Endothelial cell (in vitro differentiated cells): ENCODE results near the gene PCGF3. TPM values are rescaled to one million over a fixed set of nuclear protein-coding genes. Genes with fewer than 3 reads are reported as not detected.
"Not testable (repeated sequence)": the region's sequence is repeated elsewhere in the genome, so short reads cannot be mapped to it uniquely, and the experiment has no call there.

Experiments used
- DNase-seq: peaks from one replicate; pipeline ENCODE4 v3.0.0; 2021; ENCODE audit warnings: low spot score
- H3K27ac Mint-ChIP-seq: one replicate; pipeline ENCODE4 v1.8.0; 2021; ENCODE audit warnings: mixed read lengths, inconsistent platforms; ENCODE audit not compliant: unreplicated experiment
- H3K27me3 Mint-ChIP-seq: one replicate; pipeline ENCODE4 v1.8.0; 2021; ENCODE audit warnings: mild to moderate bottlenecking, moderate library complexity, mixed read lengths, inconsistent platforms; ENCODE audit not compliant: unreplicated experiment
- H3K36me3 Mint-ChIP-seq: one replicate; pipeline ENCODE4 v1.8.0; 2021; ENCODE audit warnings: mild to moderate bottlenecking, low read depth, mixed read lengths, inconsistent platforms; ENCODE audit not compliant: unreplicated experiment
- H3K4me1 Mint-ChIP-seq: one replicate; pipeline ENCODE4 v1.8.0; 2021; ENCODE audit warnings: mild to moderate bottlenecking, mixed read lengths, inconsistent platforms; ENCODE audit not compliant: unreplicated experiment
- H3K4me3 Mint-ChIP-seq: one replicate; pipeline ENCODE4 v1.8.0; 2021; ENCODE audit warnings: mild to moderate bottlenecking, mixed read lengths, inconsistent platforms; ENCODE audit not compliant: unreplicated experiment
- H3K9me3 Mint-ChIP-seq: one replicate; pipeline ENCODE4 v1.8.0; 2021; ENCODE audit warnings: mixed read lengths, inconsistent platforms; ENCODE audit not compliant: unreplicated experiment
- total RNA-seq: library from RNA; stranded (reverse); fragmentation: NEBNext Ultra II Directional; extraction: Animal tissue kit (Norgen Biotek cat#: 25700); gene quantifications from one replicate; pipeline ENCODE4 v1.2.1, GENCODE V29; 2021; ENCODE audit not compliant: unreplicated experiment
- TF ChIP-seq, protein P1 (sequence below): fragments of 200-600 bp; sonication (generic); IDR thresholded peaks from one replicate; pipeline ENCODE4 v1.5.0; 2021; ENCODE audit warnings: antibody characterized with exemption; ENCODE audit not compliant: unreplicated experiment

PCGF3 gene
- total RNA-seq, 1 donor from 2014 or later = 84.5 TPM

GRCh38 chr4:735583-735982 is 30.0 kb downstream of the PCGF3 start:
- Mint-ChIP-seq H3K27me3 (peaks cover 4% of the 10 kb centered on the region), H3K4me1 (no peaks in the 10 kb centered on the region), H3K4me3 (no peak overlapping the region), H3K9me3 (no peaks in the 10 kb centered on the region), H3K27ac (no peak overlapping the region), H3K36me3 (peaks cover 32% of the 10 kb centered on the region)
- DNase-seq = no peak
- TF ChIP-seq, protein P1, sequence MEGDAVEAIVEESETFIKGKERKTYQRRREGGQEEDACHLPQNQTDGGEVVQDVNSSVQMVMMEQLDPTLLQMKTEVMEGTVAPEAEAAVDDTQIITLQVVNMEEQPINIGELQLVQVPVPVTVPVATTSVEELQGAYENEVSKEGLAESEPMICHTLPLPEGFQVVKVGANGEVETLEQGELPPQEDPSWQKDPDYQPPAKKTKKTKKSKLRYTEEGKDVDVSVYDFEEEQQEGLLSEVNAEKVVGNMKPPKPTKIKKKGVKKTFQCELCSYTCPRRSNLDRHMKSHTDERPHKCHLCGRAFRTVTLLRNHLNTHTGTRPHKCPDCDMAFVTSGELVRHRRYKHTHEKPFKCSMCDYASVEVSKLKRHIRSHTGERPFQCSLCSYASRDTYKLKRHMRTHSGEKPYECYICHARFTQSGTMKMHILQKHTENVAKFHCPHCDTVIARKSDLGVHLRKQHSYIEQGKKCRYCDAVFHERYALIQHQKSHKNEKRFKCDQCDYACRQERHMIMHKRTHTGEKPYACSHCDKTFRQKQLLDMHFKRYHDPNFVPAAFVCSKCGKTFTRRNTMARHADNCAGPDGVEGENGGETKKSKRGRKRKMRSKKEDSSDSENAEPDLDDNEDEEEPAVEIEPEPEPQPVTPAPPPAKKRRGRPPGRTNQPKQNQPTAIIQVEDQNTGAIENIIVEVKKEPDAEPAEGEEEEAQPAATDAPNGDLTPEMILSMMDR = no peak

DNA sequence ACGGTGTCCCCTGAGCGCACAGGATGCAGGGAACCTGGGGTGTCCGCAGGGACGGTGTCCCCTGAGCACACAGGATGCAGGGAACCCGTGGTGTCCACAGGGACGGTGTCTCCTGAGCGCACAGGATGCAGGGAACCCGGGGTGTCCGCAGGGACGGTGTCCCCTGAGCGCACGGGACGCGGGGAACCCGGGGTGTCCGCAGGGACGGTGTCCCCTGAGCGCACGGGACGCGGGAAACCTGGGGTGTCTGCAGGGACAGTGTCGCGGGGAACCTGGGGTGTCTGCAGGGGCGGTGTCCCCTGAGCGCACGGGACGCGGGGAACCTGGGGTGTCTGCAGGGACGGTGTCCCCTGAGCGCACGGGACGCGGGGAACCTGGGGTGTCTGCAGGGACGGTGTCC is 30.9 kb downstream of the PCGF3 start:
- not testable (repeated sequence) for H3K9me3 Mint-ChIP-seq, H3K4me1 Mint-ChIP-seq, H3K27me3 Mint-ChIP-seq, H3K27ac Mint-ChIP-seq, DNase-seq, H3K4me3 Mint-ChIP-seq
- peaks cover 29% of the 10 kb centered on the region for H3K36me3 Mint-ChIP-seq

GRCh38 chr4:738781-739280 is 33.2 kb downstream of the PCGF3 start:
- no peak overlapping the region for H3K4me3 Mint-ChIP-seq
- TF ChIP-seq, protein P1 = no peak
- H3K36me3 Mint-ChIP-seq = peaks cover 28% of the 10 kb centered on the region

DNA sequence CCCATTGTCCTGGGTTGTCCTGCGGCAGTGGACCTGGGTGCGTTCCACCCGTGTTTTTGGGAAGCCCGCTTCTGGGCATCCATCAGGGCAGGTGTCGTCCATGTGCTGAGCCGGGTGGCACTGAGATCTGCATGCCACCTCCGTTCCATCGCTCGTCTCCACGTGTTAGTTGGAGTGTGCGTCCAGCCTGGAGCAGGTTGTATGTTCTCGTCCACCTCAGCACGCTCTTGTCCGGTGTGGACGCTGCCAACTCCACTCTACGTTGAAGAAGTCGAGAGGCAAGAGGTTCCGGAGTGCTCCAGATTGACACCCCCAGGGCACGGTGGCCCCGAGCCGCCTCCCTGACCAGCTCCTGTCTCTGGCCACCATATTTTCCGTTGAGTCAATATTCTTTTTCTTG is 33.9 kb downstream of the PCGF3 start:
- DNase-seq = no peak

More at GRCh38 chr4:738781-739280, 33.2 kb downstream of the PCGF3 start:
- peaks cover 5% of the 10 kb centered on the region for H3K27me3 Mint-ChIP-seq
- no peak for DNase-seq
- no peaks in the 10 kb centered on the region for H3K9me3 Mint-ChIP-seq
- no peak overlapping the region for H3K27ac Mint-ChIP-seq
- peaks cover 2% of the 10 kb centered on the region for H3K4me1 Mint-ChIP-seq

DNA sequence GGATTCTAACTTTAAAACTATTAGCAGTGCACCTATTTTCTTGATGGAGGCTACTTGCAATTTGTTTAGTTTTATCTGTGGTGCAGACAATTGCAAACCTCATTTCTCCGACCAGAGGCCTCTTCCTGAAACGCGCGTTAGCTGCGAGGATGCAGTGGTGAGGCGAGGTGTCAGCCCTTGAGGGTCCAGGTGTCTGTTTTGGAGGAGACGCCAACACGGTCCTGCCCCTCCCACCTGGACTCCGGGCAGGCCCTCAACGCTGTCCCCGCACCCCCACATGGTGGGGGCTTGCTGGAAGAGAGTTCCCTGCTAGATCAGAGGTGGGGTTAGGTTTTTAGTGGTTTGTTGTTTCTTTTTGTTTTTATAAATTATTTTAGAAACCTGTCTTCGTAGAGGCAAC is 34.4 kb downstream of the PCGF3 start:
- peak overlapping the region; percentile 21 for H3K4me3 Mint-ChIP-seq
- H3K27me3 Mint-ChIP-seq = peaks cover 9% of the 10 kb centered on the region
- H3K4me1 Mint-ChIP-seq = peaks cover 2% of the 10 kb centered on the region
- no peak overlapping the region for H3K27ac Mint-ChIP-seq
- H3K36me3 Mint-ChIP-seq = peaks cover 24% of the 10 kb centered on the region
- DNase-seq = no peak
- H3K9me3 Mint-ChIP-seq = no peaks in the 10 kb centered on the region
- TF ChIP-seq, protein P1 = no peak

More for the DNA sequence above, 33.9 kb downstream of the PCGF3 start:
- Mint-ChIP-seq H3K4me1 (peaks cover 2% of the 10 kb centered on the region), H3K4me3 (peak overlapping the region; percentile 21), H3K36me3 (peaks cover 28% of the 10 kb centered on the region), H3K27ac (no peak overlapping the region), H3K27me3 (peaks cover 9% of the 10 kb centered on the region), H3K9me3 (no peaks in the 10 kb centered on the region)
- TF ChIP-seq, protein P1 = no peak
